Lower leg skin (tissue), 3 donors: ENCODE measurements around the gene UNC13B.

ENCODE experiments used
- CTCF ChIP-seq, 3 donors: fragments of 450-650 bp; IDR thresholded peaks; one replicate each; pipeline ENCODE4 v1.5.1; 2016; ENCODE audit warnings: antibody characterized with exemption in 3 of 3, mild to moderate bottlenecking in 3 of 3, moderate library complexity in 2 of 3
- POLR2A ChIP-seq, 2 donors: fragments of 450-650 bp; IDR thresholded peaks; one replicate each; pipeline ENCODE4 v1.6.1; 2016 to 2017; ENCODE audit warnings: antibody characterized with exemption in 2 of 2, mild to moderate bottlenecking in 1 of 2, moderate library complexity in 1 of 2

DNA sequence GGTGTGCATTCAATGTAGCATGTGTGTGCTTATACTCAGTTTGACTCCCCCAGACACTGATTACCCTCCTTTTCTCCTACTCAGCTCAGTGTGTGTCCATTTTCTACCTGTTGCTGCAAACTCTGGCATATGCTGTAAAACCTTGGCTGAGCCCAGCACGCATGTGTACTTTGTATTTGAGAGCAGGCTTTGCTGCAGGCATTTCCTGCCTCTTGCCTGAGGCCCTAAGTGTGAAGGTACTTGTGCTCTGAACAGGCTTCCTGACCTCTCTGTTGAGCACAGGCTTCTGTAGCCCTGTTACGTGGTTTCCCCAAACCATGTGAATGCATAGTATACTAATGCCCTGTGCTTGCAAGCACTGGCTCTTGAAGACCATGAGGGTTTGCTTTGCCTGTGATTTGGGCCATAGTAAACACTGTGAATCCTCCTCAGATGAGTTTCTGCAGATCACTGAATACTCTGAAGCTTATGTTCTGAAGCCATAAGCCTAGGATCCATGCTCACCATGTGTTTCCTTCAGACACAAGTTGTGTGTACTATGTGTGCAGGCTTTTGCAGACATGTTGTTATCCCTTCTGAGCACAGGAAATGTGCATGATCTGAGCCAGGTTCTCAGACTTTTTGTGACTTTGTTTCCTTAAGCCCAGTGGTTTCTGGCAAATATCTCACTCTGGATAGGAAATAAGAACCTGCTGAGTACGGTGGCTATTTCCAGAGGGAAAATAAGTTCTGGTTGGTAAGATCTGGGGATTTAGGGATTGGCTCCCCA lies 203.2 kb downstream of the UNC13B start:
- TF ChIP-seq CTCF (IDR thresholded peaks at IDR 0.05) (no peak), POLR2A (IDR thresholded peaks at IDR 0.05) (no peak)
